Sigmoid colon (tissue), 4 donors: Measurements from ENCODE around the gene NUDT17.

Experiments
- CTCF ChIP-seq, 4 experiments: fragments of 450-650 bp in 3 of 4; fragments of 200-600 bp in 1 of 4; IDR thresholded peaks; one replicate each; pipeline ENCODE4 v1.5.1; 2016 to 2019; ENCODE audit warnings: antibody characterized with exemption in 4 of 4, mild to moderate bottlenecking in 3 of 4, moderate library complexity in 2 of 4
- EP300 ChIP-seq, 4 donors: sonication (generic); formaldehyde crosslinking; IDR thresholded peaks; one replicate each; pipeline ENCODE4 v1.6.1; 2017; ENCODE audit warnings: antibody characterized with exemption in 4 of 4
- POLR2A ChIP-seq, 2 donors: fragments of 450-650 bp; IDR thresholded peaks; one replicate each; pipeline ENCODE4 v1.6.1; 2016; ENCODE audit warnings: antibody characterized with exemption in 2 of 2, mild to moderate bottlenecking in 2 of 2, moderate library complexity in 2 of 2
- POLR2AphosphoS5 ChIP-seq, 4 donors: sonication (generic); formaldehyde crosslinking; IDR thresholded peaks; one replicate each; pipeline ENCODE4 v1.6.1; 2017; ENCODE audit warnings: antibody characterized with exemption in 4 of 4

GRCh38 chr1:145893306-145894055 lies 48.1 kb downstream of the NUDT17 start:
- no peak for TF ChIP-seq CTCF (IDR thresholded peaks at IDR 0.05)
- no peak for TF ChIP-seq EP300 (IDR thresholded peaks at IDR 0.05)
- TF ChIP-seq POLR2AphosphoS5 (IDR thresholded peaks at IDR 0.05): no peak
- no peak for TF ChIP-seq POLR2A (IDR thresholded peaks at IDR 0.05)
